Measurements from ENCODE around the gene TGFB3.
"Not testable (repeated sequence)": the region's sequence is repeated elsewhere in the genome, so short reads cannot be mapped to it uniquely, and the experiment has no call there.

TGFB3 gene

DNA sequence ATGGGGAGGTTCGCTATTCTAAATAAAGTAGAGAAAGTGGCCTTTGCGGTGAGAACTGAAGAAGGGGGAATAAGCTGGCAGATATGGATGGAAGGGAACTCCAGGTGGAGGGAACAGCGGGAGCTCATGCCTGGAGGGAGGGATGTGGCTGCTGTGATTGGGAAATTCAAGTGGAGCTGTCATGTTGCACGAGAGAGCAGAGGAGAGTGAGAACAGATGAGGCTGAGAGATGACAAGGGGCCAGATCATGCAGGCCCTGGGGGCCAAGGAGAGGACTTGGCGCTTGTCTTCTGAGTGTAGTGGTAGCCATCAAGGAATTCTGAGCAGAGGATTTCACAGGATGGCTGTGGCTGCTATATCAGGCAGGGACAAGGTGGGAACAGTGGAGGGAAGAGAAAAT, 35.0 kb downstream of the TGFB3 start:
- DNase-seq: no peak

DNA sequence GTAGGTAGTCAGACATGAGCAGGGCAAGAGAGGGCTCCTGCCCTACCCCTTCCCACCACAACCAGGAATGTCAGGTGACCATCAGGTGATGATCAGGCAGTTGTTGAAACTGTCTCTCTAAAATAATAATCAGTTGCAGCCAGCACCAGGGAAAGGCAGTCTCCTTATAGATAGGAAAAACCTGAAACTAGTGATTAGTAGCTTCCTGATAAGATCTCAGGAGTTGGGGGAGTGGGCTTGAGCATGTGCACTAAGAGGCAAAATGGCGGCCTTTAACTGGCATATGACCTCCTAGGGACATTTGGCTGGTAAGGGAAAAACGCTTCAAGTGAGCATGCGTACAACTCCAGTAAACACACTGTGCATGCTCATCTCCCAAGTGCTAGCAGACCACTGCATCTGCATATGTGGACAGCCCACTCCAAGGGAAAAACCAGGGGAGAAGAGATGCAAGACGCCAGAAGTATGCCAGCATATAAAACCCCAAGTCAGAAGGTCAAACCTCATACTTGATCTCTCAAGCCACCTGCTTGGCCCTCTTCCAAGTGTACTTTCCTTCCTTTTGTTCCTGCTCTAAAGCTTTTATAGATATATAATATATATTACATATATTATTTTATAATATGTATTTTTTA, 37.1 kb downstream of the TGFB3 start:
- DNase-seq: no peak

DNA sequence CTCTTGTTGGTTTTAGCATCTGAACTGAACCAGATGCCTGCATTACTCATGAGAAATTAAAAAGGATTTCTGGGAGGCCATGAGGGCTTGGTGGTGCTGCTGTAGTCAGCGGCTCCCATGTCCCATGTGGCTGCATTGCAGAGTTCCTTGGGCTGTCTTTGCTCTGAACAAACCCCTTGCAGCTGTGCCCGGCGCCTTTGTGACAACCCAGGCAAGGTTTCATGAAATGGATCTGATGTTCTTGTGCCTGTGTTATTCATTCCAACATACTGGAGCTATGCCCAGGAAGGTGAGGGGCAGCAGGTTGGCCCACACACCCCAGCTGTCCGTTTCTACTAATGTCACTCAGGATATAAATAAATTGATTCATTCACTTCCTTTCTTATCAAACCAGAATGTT, 40.8 kb downstream of the TGFB3 start:
- DNase-seq: no peak

DNA sequence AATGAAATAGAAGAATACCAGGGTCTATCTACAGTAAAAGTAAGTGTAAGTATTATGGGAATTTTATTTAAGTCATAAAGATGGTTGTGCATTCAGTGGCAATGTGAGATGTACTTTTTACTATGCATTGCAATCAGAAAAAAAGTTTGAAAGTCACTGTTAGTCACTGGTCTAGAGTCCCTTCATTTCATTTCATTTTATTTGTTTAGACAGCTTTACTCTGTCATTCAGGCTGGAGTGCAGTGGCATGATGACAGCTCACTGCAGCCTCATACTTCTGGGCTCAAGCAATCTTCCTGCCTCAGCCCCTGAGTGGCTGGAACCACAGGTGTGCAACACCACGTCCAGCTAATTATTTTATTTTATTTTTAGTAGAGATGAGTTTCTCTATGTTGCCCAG, 42.6 kb downstream of the TGFB3 start:
- DNase-seq: no peak

- no peak for DNase-seq
These were observed 46.7 kb downstream of the TGFB3 start for GRCh38 chr14:75934998-75935628.

- no peak for DNase-seq
These were observed 48.0 kb downstream of the TGFB3 start for GRCh38 chr14:75933712-75934296.

DNA sequence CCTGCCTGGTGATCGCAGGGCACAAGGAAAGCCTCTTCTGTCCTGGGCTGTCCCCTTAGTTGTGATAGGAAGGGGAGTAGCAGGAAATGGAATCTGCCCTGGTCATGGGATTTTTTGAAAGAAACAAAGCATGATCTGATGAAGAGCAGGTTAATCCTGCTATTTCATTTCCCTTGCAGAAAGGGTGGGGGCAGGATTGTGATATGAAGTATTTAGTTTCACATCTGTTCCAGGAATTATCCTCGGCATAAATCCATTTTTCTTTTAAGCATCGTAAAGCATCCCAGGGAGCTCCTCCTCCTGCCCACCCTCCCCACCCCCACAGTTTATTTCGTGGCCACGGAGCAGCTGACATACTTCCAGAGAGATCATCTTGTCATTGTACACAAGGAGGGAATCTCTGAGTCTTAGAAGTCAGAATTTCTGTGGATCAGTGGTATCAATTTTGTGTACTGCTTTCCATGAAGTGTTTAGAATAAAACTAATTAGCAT, 53.1 kb downstream of the TGFB3 start:
- DNase-seq: no peak

GRCh38 chr14:75927564-75928087, 54.2 kb downstream of the TGFB3 start:
- DNase-seq: no peak

- DNase-seq: no peak
These were observed 55.2 kb downstream of the TGFB3 start for GRCh38 chr14:75926431-75927115.

- not testable (repeated sequence) for DNase-seq
These were observed 56.5 kb downstream of the TGFB3 start for GRCh38 chr14:75925141-75925840.

DNA sequence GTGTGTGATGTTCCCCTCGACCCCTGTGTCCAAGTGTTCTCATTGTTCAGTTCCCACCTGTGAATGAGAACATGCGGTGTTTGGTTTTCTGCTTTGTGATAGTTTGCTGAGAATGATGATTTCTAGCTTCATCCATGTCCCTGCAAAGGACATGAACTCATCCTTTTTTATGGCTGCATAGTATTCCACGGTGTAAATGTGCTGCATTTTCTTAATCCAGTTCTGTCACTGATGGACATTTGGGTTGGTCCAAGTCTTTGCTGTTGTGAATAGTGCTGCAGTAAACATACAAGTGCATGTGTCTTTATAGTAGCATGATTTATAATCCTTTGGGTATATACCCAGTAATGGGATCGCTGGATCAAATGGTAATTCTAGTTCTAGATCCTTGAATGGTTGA, 61.4 kb downstream of the TGFB3 start:
- DNase-seq: not testable (repeated sequence)

GRCh38 chr14:75917946-75918335, 63.9 kb downstream of the TGFB3 start:
- DNase-seq: no peak

GRCh38 chr14:75917322-75917945, 64.4 kb downstream of the TGFB3 start:
- no peak for DNase-seq

GRCh38 chr14:75915045-75915444, 66.8 kb downstream of the TGFB3 start:
- no peak for DNase-seq

DNA sequence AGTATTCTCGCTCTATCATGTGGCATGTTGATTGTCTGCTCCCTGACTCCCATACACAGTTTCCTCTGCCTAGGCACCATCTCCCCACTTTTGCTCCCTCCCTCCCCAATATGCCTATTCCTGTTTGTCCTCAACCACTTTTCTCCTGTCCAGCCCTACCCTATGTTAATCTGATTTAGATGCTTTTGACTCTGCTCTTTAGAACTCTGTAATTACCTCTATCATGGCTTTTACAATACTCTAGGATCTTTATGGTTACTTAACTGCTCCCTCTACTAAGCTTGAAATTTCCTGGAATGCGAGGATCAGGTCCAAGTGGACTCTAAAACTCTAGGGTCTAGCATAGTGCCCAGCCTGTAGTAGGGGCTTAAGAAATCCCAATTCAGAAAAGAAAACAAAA, 68.6 kb downstream of the TGFB3 start:
- DNase-seq: no peak

DNA sequence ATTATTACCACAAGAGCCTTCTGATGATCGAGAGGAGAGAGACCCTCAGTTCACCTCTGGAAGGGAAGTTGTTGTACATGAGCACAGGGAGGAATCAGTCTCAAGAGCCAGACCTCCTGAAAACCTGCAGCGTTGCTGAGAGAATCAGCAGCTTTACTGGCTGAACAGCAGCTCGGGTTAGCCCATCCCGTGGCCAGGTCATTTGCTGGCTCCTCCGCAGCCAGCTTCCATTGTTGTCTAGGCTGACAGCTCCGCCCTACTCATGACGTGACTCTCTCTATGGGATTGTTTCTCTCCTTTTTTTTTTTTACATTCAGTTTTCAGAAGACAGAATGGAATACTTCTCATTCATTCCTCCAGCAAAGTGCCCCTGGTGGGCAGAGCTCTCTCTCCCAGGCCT, 69.9 kb downstream of the TGFB3 start:
- no peak for DNase-seq

- DNase-seq: no peak
These were observed 71.7 kb downstream of the TGFB3 start for GRCh38 chr14:75910048-75910447.

GRCh38 chr14:75909630-75910029, 72.2 kb downstream of the TGFB3 start:
- no peak for DNase-seq

All from NCI-H774 (cell line).